Naive thymus-derived CD4-positive, alpha-beta T cell (primary cell): ENCODE measurements around the gene USP19. TPM values are rescaled to one million over a fixed set of nuclear protein-coding genes. Genes with fewer than 3 reads are reported as not detected.

Experiments used
- ATAC-seq: fragments of 150-1000 bp; cut with Tn5 transposase; 2 replicates; pipeline ENCODE4 v1.10.0; 2021; ENCODE audit warnings: mild to moderate bottlenecking, moderate library complexity
- CTCF ChIA-PET: fragments of 350-600 bp; sonication (Branson Sonifier 250); formaldehyde crosslinking; loops from one replicate; lab custom pipeline; 2021; ENCODE audit warnings: antibody characterized with exemption; lab: Charles Lee
- POLR2A ChIA-PET: fragments of 350-600 bp; sonication (Branson Sonifier 250); formaldehyde crosslinking; loops from one replicate; lab custom pipeline; 2021; ENCODE audit warnings: antibody characterized with exemption, inconsistent platforms; lab: Charles Lee
- DNase-seq, 9 donors: peaks; one replicate each; pipeline versions ENCODE4 v3.0.0 to v3.0.0-alpha.2; 2020 to 2022; ENCODE audit warnings: mixed read lengths in 1 of 9
- H3K27ac ChIP-seq: one replicate; pipeline ENCODE4 v1.7.0; 2013; ENCODE audit warnings: mild to moderate bottlenecking, low read depth, low read length, moderate library complexity
- H3K27me3 ChIP-seq, 2 donors: one replicate each; pipeline ENCODE4 v1.7.0; 2013; ENCODE audit warnings: low read length in 2 of 2, mild to moderate bottlenecking in 2 of 2, moderate library complexity in 2 of 2; ENCODE audit not compliant: control insufficient read depth in 2 of 2, insufficient read depth in 2 of 2
- H3K36me3 ChIP-seq, 3 experiments: 1 replicate in 2 of 3; 2 replicates in 1 of 3; pipeline ENCODE4 v1.7.0; 2013; ENCODE audit warnings: low read length in 3 of 3, mild to moderate bottlenecking in 3 of 3, moderate library complexity in 1 of 3; ENCODE audit not compliant: insufficient read depth in 3 of 3, control insufficient read depth in 2 of 3
- H3K4me1 ChIP-seq, 2 donors: one replicate each; pipeline ENCODE4 v1.7.0; 2013; ENCODE audit warnings: low read length in 2 of 2, mild to moderate bottlenecking in 2 of 2, moderate library complexity in 1 of 2; ENCODE audit not compliant: control insufficient read depth in 2 of 2, insufficient read depth in 2 of 2
- H3K4me3 ChIP-seq: 2 replicates; pipeline ENCODE4 v1.7.0; 2013; ENCODE audit warnings: mild to moderate bottlenecking, low read length
- H3K9me3 ChIP-seq, 3 experiments: 1 replicate in 2 of 3; 2 replicates in 1 of 3; pipeline ENCODE4 v1.7.0; 2013; ENCODE audit warnings: low read length in 3 of 3; ENCODE audit not compliant: control insufficient read depth in 2 of 3
- H3K27ac Mint-ChIP-seq, 9 donors: one replicate each; pipeline ENCODE4 v1.8.0; 2020 to 2022; ENCODE audit warnings: mixed read lengths in 9 of 9, mild to moderate bottlenecking in 8 of 9, moderate library complexity in 5 of 9, inconsistent platforms in 2 of 9
- H3K27me3 Mint-ChIP-seq, 5 donors: one replicate each; pipeline ENCODE4 v1.8.0; 2021 to 2022; ENCODE audit warnings: mixed read lengths in 5 of 5, mild to moderate bottlenecking in 1 of 5
- H3K36me3 Mint-ChIP-seq, 5 donors: one replicate each; pipeline ENCODE4 v1.8.0; 2020 to 2022; ENCODE audit warnings: mixed read lengths in 5 of 5, mild to moderate bottlenecking in 3 of 5, inconsistent platforms in 1 of 5
- H3K4me1 Mint-ChIP-seq, 7 donors: one replicate each; pipeline ENCODE4 v1.8.0; 2020 to 2022; ENCODE audit warnings: mixed read lengths in 7 of 7, mild to moderate bottlenecking in 3 of 7, inconsistent platforms in 1 of 7
- H3K4me3 Mint-ChIP-seq, 10 donors: one replicate each; pipeline ENCODE4 v1.8.0; 2020 to 2022; ENCODE audit warnings: mild to moderate bottlenecking in 10 of 10, mixed read lengths in 10 of 10, moderate library complexity in 6 of 10, inconsistent platforms in 2 of 10
- H3K9me3 Mint-ChIP-seq, 11 donors: one replicate each; pipeline ENCODE4 v1.8.0; 2020 to 2022; ENCODE audit warnings: mixed read lengths in 11 of 11, mild to moderate bottlenecking in 4 of 11, inconsistent platforms in 1 of 11, moderate library complexity in 1 of 11
- intact Hi-C, 2 donors: fragments of 100-400 bp; cut with micrococcal nuclease; formaldehyde crosslinking; loops; one replicate each; pipeline ENCODE4 v1.15.1; 2023
- polyA plus RNA-seq, 2 donors: library from polyadenylated mRNA; unstranded; fragments of 300-500 nt; fragmentation: Illumina TruSeq; gene quantifications; one replicate each; pipeline ENCODE4 v1.2.3, GENCODE V29; 2021
- total RNA-seq, 6 experiments: library from RNA in 5 of 6; stranded (reverse) in 5 of 6; gene quantifications; 1 replicate in 5 of 6; 2 replicates in 1 of 6; pipeline ENCODE4 v1.2.3 and lab custom pipeline; 2021 to 2026

Gene USP19
- total and polyA plus RNA-seq, 7 experiments from 2014 or later, result 29.9 to 106 (median 70.8) TPM

GRCh38 chr3:49092938-49093852, 27.4 kb downstream of the USP19 start:
- Mint-ChIP-seq H3K4me3 (peak overlapping the region; percentile 85 to 99 (median 96)), H3K27me3 (no peaks in the 10 kb centered on the region), H3K4me1 (peaks cover 25 to 55% (median 35%) of the 10 kb centered on the region in 7 donors), H3K27ac (peak overlapping the region; percentile 88 to 98 (median 95)), H3K36me3 (peaks cover 0 to 11% (median 3%) of the 10 kb centered on the region in 5 donors), H3K9me3 (peaks cover 0 to 2% (median 0%) of the 10 kb centered on the region in 11 donors)
- DNase-seq (peak; percentile 73 to 85 (median 82)), ATAC-seq (peak; percentile 55)
- intact Hi-C loops, result loop anchor here (5.0 to 10.0 kb wide), 10 partner anchors 184 to 1144 kb away; partner anchors contain the start of genes APEH (in 1 of the 2), C3orf62 (in 1 of the 2), GNAI2 (in 1 of the 2) and NCKIPSD (in 1 of the 2)
- Histone ChIP-seq H3K9me3 (no peaks in the 10 kb centered on the region), H3K4me1 (peaks cover 26 to 37% of the 10 kb centered on the region in 2 donors), H3K36me3 (peaks cover 0 to 16% (median 12%) of the 10 kb centered on the region in 3 experiments), H3K27me3 (no peaks in the 10 kb centered on the region), H3K27ac (peak overlapping the region; percentile 87), H3K4me3 (peak overlapping the region; percentile 100)
- ChIA-PET CTCF (interaction anchor here (0.6 to 2.0 kb wide), 11 partner anchors 12 to 851 kb away, joined by 3 to 10 read pairs (median 4); partner anchors contain the start of genes DAG1, KLHDC8B, NDUFAF3 and P4HTM), POLR2A (interaction anchor here (0.5 to 5.3 kb wide), 35 partner anchors 7 to 1142 kb away, joined by 3 to 68 read pairs (median 6); partner anchors contain the start of genes DAG1, IMPDH2, IP6K2 and KLHDC8B)

GRCh38 chr3:49081429-49081828, 39.2 kb downstream of the USP19 start:
- POLR2A ChIA-PET, result no interaction called here

DNA sequence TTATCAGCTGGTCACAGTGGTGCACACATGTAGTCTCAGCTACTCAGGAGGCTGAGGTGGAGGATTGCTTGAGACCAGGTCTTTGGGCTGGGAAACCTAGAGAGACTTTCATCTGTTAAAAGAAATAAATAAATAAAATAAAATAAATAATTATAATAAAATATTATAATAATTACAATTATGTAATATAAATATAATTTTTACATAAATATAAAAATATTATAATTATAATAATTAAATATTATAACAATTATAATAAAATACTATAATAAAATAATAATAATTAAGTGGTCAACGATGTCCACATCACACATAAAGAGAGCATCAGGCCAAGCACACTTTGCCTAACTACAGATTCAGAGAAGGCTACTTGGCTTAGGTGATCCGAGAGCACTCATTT, 41.4 kb downstream of the USP19 start:
- Mint-ChIP-seq H3K27ac (no peak overlapping the region), H3K27me3 (no peaks in the 10 kb centered on the region), H3K4me1 (peaks cover 4 to 34% (median 15%) of the 10 kb centered on the region in 7 donors), H3K36me3 (peaks cover 0 to 14% (median 0%) of the 10 kb centered on the region in 5 donors), H3K9me3 (no peaks in the 10 kb centered on the region), H3K4me3 (no peak overlapping the region)
- H3K4me3 ChIP-seq, result no peak overlapping the region
- peaks cover 0 to 7% of the 10 kb centered on the region in 2 donors for H3K4me1 ChIP-seq
- H3K9me3 ChIP-seq, result no peaks in the 10 kb centered on the region
- no peak for DNase-seq
- ATAC-seq, result no peak
- no peaks in the 10 kb centered on the region for H3K27me3 ChIP-seq
- ChIA-PET POLR2A (interaction anchor here (0.7 to 2.7 kb wide), 2 partner anchors 14 to 960 kb away, joined by 4 to 10 read pairs; partner anchors contain the start of gene QRICH1), CTCF (interaction anchor here (1.3 kb wide), 1 partner anchor 15 kb away, joined by 4 read pairs; the partner anchor contains the start of gene QRICH1)
- intact Hi-C loops, result no loop called here
- H3K27ac ChIP-seq, result no peak overlapping the region
- peaks cover 9 to 50% (median 12%) of the 10 kb centered on the region in 3 experiments for H3K36me3 ChIP-seq

More at GRCh38 chr3:49081429-49081828, 39.2 kb downstream of the USP19 start:
- ATAC-seq, result no peak
- no peaks in the 10 kb centered on the region for H3K27me3 ChIP-seq
- intact Hi-C loops, result loop anchor here in 1 of 2 donors (5.0 kb wide), 1 partner anchor 39 kb away; no protein-coding TSS in a partner anchor
- Mint-ChIP-seq H3K4me3 (no peak overlapping the region), H3K27ac (no peak overlapping the region), H3K4me1 (peaks cover 4 to 39% (median 18%) of the 10 kb centered on the region in 7 donors), H3K36me3 (peaks cover 0 to 11% (median 0%) of the 10 kb centered on the region in 5 donors), H3K27me3 (no peaks in the 10 kb centered on the region), H3K9me3 (no peaks in the 10 kb centered on the region)
- CTCF ChIA-PET, result no interaction called here
- no peak overlapping the region for H3K27ac ChIP-seq
- peaks cover 8 to 32% (median 9%) of the 10 kb centered on the region in 3 experiments for H3K36me3 ChIP-seq
- H3K4me3 ChIP-seq, result no peak overlapping the region
- H3K4me1 ChIP-seq, result peaks cover 0 to 7% of the 10 kb centered on the region in 2 donors
- DNase-seq, result no peak
- no peaks in the 10 kb centered on the region for H3K9me3 ChIP-seq

- ATAC-seq, result no peak
- ChIA-PET POLR2A (no interaction called here), CTCF (interaction anchor here (0.6 kb wide), 1 partner anchor 249 kb away, joined by 3 read pairs; no protein-coding TSS in a partner anchor)
- Histone ChIP-seq H3K27ac (no peak overlapping the region), H3K27me3 (no peaks in the 10 kb centered on the region), H3K36me3 (peaks cover 9 to 75% (median 23%) of the 10 kb centered on the region in 3 experiments), H3K9me3 (no peaks in the 10 kb centered on the region), H3K4me1 (peaks cover 0 to 4% of the 10 kb centered on the region in 2 donors), H3K4me3 (no peak overlapping the region)
- H3K27me3 Mint-ChIP-seq, result no peaks in the 10 kb centered on the region
- DNase-seq, result no peak
- no peaks in the 10 kb centered on the region for H3K9me3 Mint-ChIP-seq
- H3K4me1 Mint-ChIP-seq, result peaks cover 4 to 27% (median 18%) of the 10 kb centered on the region in 7 donors
- intact Hi-C loops, result loop anchor here in 1 of 2 donors (2.0 kb wide), 1 partner anchor 14 kb away; no protein-coding TSS in a partner anchor
- peak overlapping the region in 1 of 9 donors; percentile 41 for H3K27ac Mint-ChIP-seq
- peaks cover 0 to 23% (median 4%) of the 10 kb centered on the region in 5 donors for H3K36me3 Mint-ChIP-seq
- H3K4me3 Mint-ChIP-seq, result no peak overlapping the region
Observed at GRCh38 chr3:49076646-49077045, 44.0 kb downstream of the USP19 start.

GRCh38 chr3:49076116-49076515, 44.5 kb downstream of the USP19 start:
- ChIA-PET CTCF (interaction anchor here (0.6 kb wide), 1 partner anchor 249 kb away, joined by 3 read pairs; no protein-coding TSS in a partner anchor), POLR2A (no interaction called here)
- H3K4me3 ChIP-seq, result no peak overlapping the region
- Mint-ChIP-seq H3K4me1 (peaks cover 2 to 25% (median 18%) of the 10 kb centered on the region in 7 donors), H3K9me3 (no peaks in the 10 kb centered on the region), H3K4me3 (no peak overlapping the region), H3K27ac (peak overlapping the region in 1 of 9 donors; percentile 14), H3K36me3 (peaks cover 0 to 24% (median 4%) of the 10 kb centered on the region in 5 donors), H3K27me3 (no peaks in the 10 kb centered on the region)
- H3K36me3 ChIP-seq, result peaks cover 9 to 80% (median 27%) of the 10 kb centered on the region in 3 experiments
- H3K27me3 ChIP-seq, result no peaks in the 10 kb centered on the region
- no peak for ATAC-seq
- H3K4me1 ChIP-seq, result no peaks in the 10 kb centered on the region
- intact Hi-C loops, result loop anchor here in 1 of 2 donors (2.0 kb wide), 1 partner anchor 15 kb away; no protein-coding TSS in a partner anchor
- no peak overlapping the region for H3K27ac ChIP-seq
- DNase-seq, result no peak
- no peaks in the 10 kb centered on the region for H3K9me3 ChIP-seq
